CD4-positive, CD25-positive, alpha-beta regulatory T cell (primary cell): ENCODE measurements around the gene ASB6. TPM values are rescaled to one million over a fixed set of nuclear protein-coding genes. Genes with fewer than 3 reads are reported as not detected.

Source experiments
- ATAC-seq, 2 donors: fragments of 150-1000 bp; cut with Tn5 transposase; one replicate each; pipeline ENCODE4 v1.10.0; 2021; ENCODE audit warnings: low read depth in 2 of 2, moderate number of reproducible peaks in 2 of 2, moderate library complexity in 1 of 2
- DNase-seq, 3 donors: peaks; one replicate each; pipeline versions ENCODE4 v3.0.0 to v3.0.0-alpha.2; 2012 to 2022; ENCODE audit warnings: mixed read lengths in 1 of 3
- H3K27ac ChIP-seq: one replicate; pipeline ENCODE4 v1.7.0; 2013; ENCODE audit warnings: mild to moderate bottlenecking, low read length; ENCODE audit not compliant: insufficient read depth, poor library complexity, severe bottlenecking
- H3K27me3 ChIP-seq: one replicate; pipeline ENCODE4 v1.7.0; 2013; ENCODE audit warnings: low read length; ENCODE audit not compliant: control insufficient read depth, insufficient read depth
- H3K36me3 ChIP-seq: one replicate; pipeline ENCODE4 v1.7.0; 2013; ENCODE audit warnings: mild to moderate bottlenecking, low read length, moderate library complexity; ENCODE audit not compliant: control insufficient read depth, insufficient read depth
- H3K4me1 ChIP-seq: 2 replicates; pipeline ENCODE4 v1.7.0; 2013; ENCODE audit warnings: mild to moderate bottlenecking, low read length; ENCODE audit not compliant: insufficient read depth, control insufficient read depth, poor library complexity, severe bottlenecking
- H3K4me3 ChIP-seq: one replicate; pipeline ENCODE4 v1.7.0; 2013; ENCODE audit warnings: low read depth, mild to moderate bottlenecking, low read length, moderate library complexity
- H3K9me3 ChIP-seq, 2 experiments: 1 replicate in 1 of 2; 2 replicates in 1 of 2; pipeline ENCODE4 v1.7.0; 2013; ENCODE audit warnings: low read length in 2 of 2, mild to moderate bottlenecking in 1 of 2, moderate library complexity in 1 of 2; ENCODE audit not compliant: control insufficient read depth in 2 of 2
- H3K27ac Mint-ChIP-seq, 3 donors: one replicate each; pipeline ENCODE4 v1.8.0; 2020 to 2022; ENCODE audit warnings: mild to moderate bottlenecking in 3 of 3, mixed read lengths in 3 of 3, moderate library complexity in 2 of 3
- H3K27me3 Mint-ChIP-seq: one replicate; pipeline ENCODE4 v1.8.0; 2022; ENCODE audit warnings: mild to moderate bottlenecking, mixed read lengths
- H3K36me3 Mint-ChIP-seq: one replicate; pipeline ENCODE4 v1.8.0; 2020; ENCODE audit warnings: mixed read lengths
- H3K4me1 Mint-ChIP-seq, 4 donors: one replicate each; pipeline ENCODE4 v1.8.0; 2020 to 2022; ENCODE audit warnings: mixed read lengths in 4 of 4, mild to moderate bottlenecking in 1 of 4
- H3K4me3 Mint-ChIP-seq, 4 donors: one replicate each; pipeline ENCODE4 v1.8.0; 2020 to 2022; ENCODE audit warnings: mild to moderate bottlenecking in 4 of 4, mixed read lengths in 4 of 4, moderate library complexity in 3 of 4
- H3K9me3 Mint-ChIP-seq, 7 donors: one replicate each; pipeline ENCODE4 v1.8.0; 2020 to 2022; ENCODE audit warnings: mixed read lengths in 7 of 7, mild to moderate bottlenecking in 3 of 7, moderate library complexity in 2 of 7
- polyA plus RNA-seq, 4 donors: library from polyadenylated mRNA; unstranded; fragments of 300-500 nt; fragmentation: Illumina TruSeq; gene quantifications; one replicate each; pipeline ENCODE4 v1.2.3, GENCODE V29; 2021
- total RNA-seq: library from RNA; stranded (reverse); gene quantifications from one replicate; pipeline ENCODE4 v1.2.3, GENCODE V29; 2022

The ASB6 gene
- total and polyA plus RNA-seq, 5 donors from 2014 or later: 21.7 to 27.8 (median 24.0) TPM

- DNase-seq (no peak), ATAC-seq (no peak)
- Histone ChIP-seq H3K36me3 (no peaks in the 10 kb centered on the region), H3K9me3 (no peaks in the 10 kb centered on the region), H3K4me1 (no peaks in the 10 kb centered on the region), H3K4me3 (no peak overlapping the region), H3K27me3 (no peaks in the 10 kb centered on the region), H3K27ac (no peak overlapping the region)
- Mint-ChIP-seq H3K9me3 (no peaks in the 10 kb centered on the region), H3K27me3 (peaks cover 14% of the 10 kb centered on the region), H3K36me3 (no peaks in the 10 kb centered on the region), H3K4me1 (peaks cover 0 to 2% (median 0%) of the 10 kb centered on the region in 4 donors), H3K4me3 (no peak overlapping the region), H3K27ac (no peak overlapping the region)
Observed at GRCh38 chr9:129681924-129682323, 40.0 kb upstream of the ASB6 start.

DNA sequence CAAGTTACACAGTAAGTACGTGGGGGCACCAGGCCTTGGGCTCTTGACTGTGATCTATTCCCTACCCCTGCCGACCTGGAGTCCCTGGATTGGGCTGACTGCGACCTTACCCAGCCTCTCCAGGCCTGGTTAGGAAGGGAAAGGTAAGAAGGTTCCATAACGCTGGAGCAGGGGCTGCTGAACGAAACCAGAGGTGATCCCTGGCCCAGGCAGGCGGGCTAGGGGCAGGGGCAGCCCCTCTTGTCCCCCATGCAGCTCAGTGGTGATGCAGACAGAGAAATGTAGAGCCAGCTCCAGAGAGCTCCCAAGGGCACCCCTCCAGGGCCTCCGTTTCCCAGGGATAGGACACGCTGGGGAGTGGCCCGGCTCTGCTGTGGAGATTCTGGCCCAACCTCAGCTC, 37.6 kb upstream of the ASB6 start:
- peaks cover 13% of the 10 kb centered on the region for H3K27me3 Mint-ChIP-seq
- no peak overlapping the region for H3K27ac Mint-ChIP-seq

GRCh38 chr9:129678844-129679243, 36.9 kb upstream of the ASB6 start:
- Mint-ChIP-seq H3K27ac (no peak overlapping the region), H3K36me3 (no peaks in the 10 kb centered on the region), H3K4me3 (no peak overlapping the region), H3K27me3 (peaks cover 13% of the 10 kb centered on the region), H3K4me1 (peaks cover 0 to 2% (median 0%) of the 10 kb centered on the region in 4 donors), H3K9me3 (no peaks in the 10 kb centered on the region)
- no peak for DNase-seq
- H3K4me3 ChIP-seq: no peak overlapping the region
- no peaks in the 10 kb centered on the region for H3K9me3 ChIP-seq
- no peaks in the 10 kb centered on the region for H3K36me3 ChIP-seq
- no peaks in the 10 kb centered on the region for H3K27me3 ChIP-seq
- no peaks in the 10 kb centered on the region for H3K4me1 ChIP-seq
- no peak overlapping the region for H3K27ac ChIP-seq
- ATAC-seq: no peak

More for the DNA sequence above, 37.6 kb upstream of the ASB6 start:
- ATAC-seq (no peak), DNase-seq (no peak)
- peaks cover 0 to 2% (median 0%) of the 10 kb centered on the region in 4 donors for H3K4me1 Mint-ChIP-seq
- no peak overlapping the region for H3K4me3 ChIP-seq
- no peaks in the 10 kb centered on the region for H3K4me1 ChIP-seq
- H3K27me3 ChIP-seq: no peaks in the 10 kb centered on the region
- H3K36me3 ChIP-seq: no peaks in the 10 kb centered on the region
- no peaks in the 10 kb centered on the region for H3K36me3 Mint-ChIP-seq
- no peak overlapping the region for H3K4me3 Mint-ChIP-seq
- H3K9me3 ChIP-seq: no peaks in the 10 kb centered on the region
- H3K27ac ChIP-seq: no peak overlapping the region
- H3K9me3 Mint-ChIP-seq: no peaks in the 10 kb centered on the region

- H3K36me3 Mint-ChIP-seq: no peaks in the 10 kb centered on the region
- Histone ChIP-seq H3K9me3 (no peaks in the 10 kb centered on the region), H3K36me3 (no peaks in the 10 kb centered on the region), H3K27me3 (no peaks in the 10 kb centered on the region), H3K27ac (no peak overlapping the region), H3K4me3 (no peak overlapping the region), H3K4me1 (no peaks in the 10 kb centered on the region)
- H3K9me3 Mint-ChIP-seq: no peaks in the 10 kb centered on the region
- ATAC-seq (no peak), DNase-seq (no peak)
- peaks cover 0 to 2% (median 0%) of the 10 kb centered on the region in 4 donors for H3K4me1 Mint-ChIP-seq
- peaks cover 17% of the 10 kb centered on the region for H3K27me3 Mint-ChIP-seq
- no peak overlapping the region for H3K27ac Mint-ChIP-seq
- no peak overlapping the region for H3K4me3 Mint-ChIP-seq
Observed at GRCh38 chr9:129677456-129677855, 35.5 kb upstream of the ASB6 start.

GRCh38 chr9:129676975-129677374, 35.0 kb upstream of the ASB6 start:
- H3K4me1 ChIP-seq: no peaks in the 10 kb centered on the region
- no peaks in the 10 kb centered on the region for H3K27me3 ChIP-seq
- no peak overlapping the region for H3K4me3 Mint-ChIP-seq
- H3K4me3 ChIP-seq: no peak overlapping the region
- no peaks in the 10 kb centered on the region for H3K36me3 ChIP-seq
- no peak overlapping the region for H3K27ac ChIP-seq
- H3K27me3 Mint-ChIP-seq: peaks cover 17% of the 10 kb centered on the region
- peaks cover 0 to under 1% (median 0%) of the 10 kb centered on the region in 7 donors for H3K9me3 Mint-ChIP-seq
- peaks cover 0 to 2% (median 0%) of the 10 kb centered on the region in 4 donors for H3K4me1 Mint-ChIP-seq
- H3K27ac Mint-ChIP-seq: no peak overlapping the region
- DNase-seq: no peak
- no peak for ATAC-seq
- H3K36me3 Mint-ChIP-seq: no peaks in the 10 kb centered on the region
- no peaks in the 10 kb centered on the region for H3K9me3 ChIP-seq

- H3K27ac ChIP-seq: no peak overlapping the region
- Mint-ChIP-seq H3K4me1 (peaks cover 0 to 4% (median 0%) of the 10 kb centered on the region in 4 donors), H3K4me3 (no peak overlapping the region), H3K27me3 (peaks cover 17% of the 10 kb centered on the region), H3K9me3 (peaks cover 0 to 2% (median 0%) of the 10 kb centered on the region in 7 donors), H3K27ac (no peak overlapping the region), H3K36me3 (no peaks in the 10 kb centered on the region)
- H3K36me3 ChIP-seq: no peaks in the 10 kb centered on the region
- ATAC-seq: no peak
- H3K9me3 ChIP-seq: no peaks in the 10 kb centered on the region
- no peaks in the 10 kb centered on the region for H3K27me3 ChIP-seq
- DNase-seq: no peak
- no peak overlapping the region for H3K4me3 ChIP-seq
- H3K4me1 ChIP-seq: no peaks in the 10 kb centered on the region
Observed at GRCh38 chr9:129676287-129676686, 34.3 kb upstream of the ASB6 start.

GRCh38 chr9:129675620-129676019, 33.7 kb upstream of the ASB6 start:
- H3K27me3 ChIP-seq: no peaks in the 10 kb centered on the region
- H3K27ac Mint-ChIP-seq: no peak overlapping the region
- no peak for ATAC-seq

DNA sequence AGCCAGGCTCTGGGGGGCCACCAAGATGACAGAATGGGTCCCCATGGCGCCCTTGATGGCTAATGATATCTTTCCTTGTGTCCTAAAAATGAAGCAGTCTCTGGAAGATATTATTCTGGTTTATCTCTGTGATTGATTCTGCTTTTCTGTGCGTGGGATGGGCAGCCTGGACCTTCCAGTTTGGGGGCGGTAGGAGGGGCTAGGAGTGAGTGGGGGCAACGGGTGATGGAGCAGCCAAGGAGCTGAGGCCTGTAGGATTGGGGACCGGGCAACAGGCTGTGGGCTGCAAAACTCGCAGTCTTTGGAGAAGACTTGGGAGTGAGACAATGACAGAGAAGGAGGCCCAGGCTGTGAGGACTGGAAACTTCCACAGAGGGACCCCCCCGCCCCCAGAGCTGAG, 32.3 kb upstream of the ASB6 start:
- no peaks in the 10 kb centered on the region for H3K36me3 ChIP-seq
- H3K27ac ChIP-seq: no peak overlapping the region
- no peak overlapping the region for H3K27ac Mint-ChIP-seq
- H3K4me3 ChIP-seq: no peak overlapping the region
- DNase-seq (no peak), ATAC-seq (no peak)
- H3K9me3 Mint-ChIP-seq: peaks cover 0 to 2% (median 0%) of the 10 kb centered on the region in 7 donors
- H3K4me1 ChIP-seq: no peaks in the 10 kb centered on the region
- H3K27me3 ChIP-seq: no peaks in the 10 kb centered on the region
- no peaks in the 10 kb centered on the region for H3K36me3 Mint-ChIP-seq
- no peaks in the 10 kb centered on the region for H3K9me3 ChIP-seq
- peaks cover 0 to 4% (median 0%) of the 10 kb centered on the region in 4 donors for H3K4me1 Mint-ChIP-seq
- H3K27me3 Mint-ChIP-seq: peaks cover 18% of the 10 kb centered on the region
- H3K4me3 Mint-ChIP-seq: no peak overlapping the region

More at GRCh38 chr9:129675620-129676019, 33.7 kb upstream of the ASB6 start:
- H3K4me3 Mint-ChIP-seq: no peak overlapping the region
- peaks cover 0 to 4% (median 0%) of the 10 kb centered on the region in 4 donors for H3K4me1 Mint-ChIP-seq
- no peaks in the 10 kb centered on the region for H3K36me3 ChIP-seq
- H3K27ac ChIP-seq: no peak overlapping the region
- no peak overlapping the region for H3K4me3 ChIP-seq
- H3K9me3 Mint-ChIP-seq: peaks cover 0 to 2% (median 0%) of the 10 kb centered on the region in 7 donors
- H3K4me1 ChIP-seq: no peaks in the 10 kb centered on the region
- H3K36me3 Mint-ChIP-seq: no peaks in the 10 kb centered on the region
- H3K27me3 Mint-ChIP-seq: peaks cover 13% of the 10 kb centered on the region
- H3K9me3 ChIP-seq: no peaks in the 10 kb centered on the region
- no peak for DNase-seq
